Activated CD4-positive, alpha-beta T cell treated with anti-CD3 and anti-CD28 coated beads for 36 hours (primary cell): ENCODE measurements around the gene ATPAF1. TPM values are rescaled to one million over a fixed set of nuclear protein-coding genes. Genes with fewer than 3 reads are reported as not detected.

Source experiments
- ATAC-seq: fragments of 200-7000 bp; cut with Tn5 transposase; one replicate; pipeline ENCODE4 v1.10.0; 2021; ENCODE audit warnings: mild to moderate bottlenecking, moderate library complexity
- CTCF ChIA-PET: fragments of 350-600 bp; sonication (Branson Sonifier 250); formaldehyde crosslinking; loops from one replicate; lab custom pipeline; 2021; ENCODE audit warnings: antibody characterized with exemption; lab: Charles Lee
- POLR2A ChIA-PET: fragments of 350-600 bp; sonication (Branson Sonifier 250); formaldehyde crosslinking; loops from one replicate; lab custom pipeline; 2021; ENCODE audit warnings: antibody characterized with exemption, inconsistent platforms; lab: Charles Lee
- DNase-seq: peaks from one replicate; pipeline ENCODE4 v3.0.0-alpha.2; 2020
- H3K27ac Mint-ChIP-seq: one replicate; pipeline ENCODE4 v1.8.0; 2021; ENCODE audit warnings: mixed read lengths
- H3K27me3 Mint-ChIP-seq: one replicate; pipeline ENCODE4 v1.8.0; 2021; ENCODE audit warnings: mixed read lengths
- H3K36me3 Mint-ChIP-seq: one replicate; pipeline ENCODE4 v1.8.0; 2021; ENCODE audit warnings: low read depth, mixed read lengths
- H3K4me1 Mint-ChIP-seq: one replicate; pipeline ENCODE4 v1.8.0; 2021; ENCODE audit warnings: mixed read lengths
- H3K4me3 Mint-ChIP-seq: one replicate; pipeline ENCODE4 v1.8.0; 2021; ENCODE audit warnings: mild to moderate bottlenecking, moderate library complexity, mixed read lengths
- H3K9me3 Mint-ChIP-seq: one replicate; pipeline ENCODE4 v1.8.0; 2021; ENCODE audit warnings: low read depth, mixed read lengths
- intact Hi-C, 2 experiments: fragments of 100-400 bp; cut with DNase I in 1 of 2; cut with micrococcal nuclease in 1 of 2; formaldehyde crosslinking; loops; one replicate each; pipeline versions ENCODE4 v1.14.2 to v1.15.1; 2022 to 2024; cut with DNase I, micrococcal nuclease
- total RNA-seq, 2 experiments: library from RNA; stranded (reverse); gene quantifications; one replicate each; pipeline ENCODE4 v1.2.3, GENCODE V29; 2021

ATPAF1 gene
- total RNA-seq, 2 experiments from 2014 or later: 46.1 to 48.5 TPM

DNA sequence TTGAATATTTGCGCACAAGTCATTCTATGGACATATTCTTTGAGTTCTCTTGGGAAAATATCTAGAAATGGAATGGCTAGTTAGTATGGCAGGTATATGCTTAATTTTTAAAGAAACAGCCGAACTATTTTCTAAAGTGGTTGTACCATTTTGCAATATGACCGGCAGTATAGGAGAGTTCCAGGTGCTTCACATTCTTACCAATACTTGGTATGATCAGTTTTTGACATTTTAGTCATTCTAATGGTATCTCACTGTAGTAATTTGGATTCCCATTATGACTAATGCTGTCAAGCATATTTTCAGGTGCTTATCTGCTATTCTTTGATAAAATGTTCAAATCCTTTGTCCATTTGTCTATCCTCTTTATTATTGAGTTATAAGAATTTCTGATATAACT is 20.6 kb downstream of the ATPAF1 start:
- ChIA-PET CTCF (interaction anchor here (1.5 kb wide), 1 partner anchor 14 kb away, joined by 4 read pairs; no protein-coding TSS in a partner anchor), POLR2A (no interaction called here)
- intact Hi-C loops: no loop called here
- ATAC-seq: peak; percentile 68
- H3K4me1 Mint-ChIP-seq: peaks cover 11% of the 10 kb centered on the region
- peaks cover 40% of the 10 kb centered on the region for H3K36me3 Mint-ChIP-seq
- H3K9me3 Mint-ChIP-seq: no peaks in the 10 kb centered on the region
- no peak for DNase-seq
- H3K27ac Mint-ChIP-seq: no peak overlapping the region
- H3K4me3 Mint-ChIP-seq: no peak overlapping the region
- no peaks in the 10 kb centered on the region for H3K27me3 Mint-ChIP-seq

GRCh38 chr1:46646844-46647243 is 21.3 kb downstream of the ATPAF1 start:
- intact Hi-C loops: no loop called here
- Mint-ChIP-seq H3K9me3 (no peaks in the 10 kb centered on the region), H3K27ac (no peak overlapping the region), H3K4me3 (no peak overlapping the region), H3K36me3 (peaks cover 33% of the 10 kb centered on the region), H3K27me3 (no peaks in the 10 kb centered on the region), H3K4me1 (peaks cover 10% of the 10 kb centered on the region)
- ChIA-PET CTCF (no interaction called here), POLR2A (no interaction called here)
- peak; percentile 79 for ATAC-seq
- DNase-seq: no peak

- H3K27me3 Mint-ChIP-seq: no peaks in the 10 kb centered on the region
- peaks cover 32% of the 10 kb centered on the region for H3K36me3 Mint-ChIP-seq
- H3K4me3 Mint-ChIP-seq: no peak overlapping the region
- ChIA-PET POLR2A (no interaction called here), CTCF (no interaction called here)
- DNase-seq: no peak
- ATAC-seq: no peak
- no peaks in the 10 kb centered on the region for H3K9me3 Mint-ChIP-seq
- H3K4me1 Mint-ChIP-seq: peaks cover 10% of the 10 kb centered on the region
- no peak overlapping the region for H3K27ac Mint-ChIP-seq
- intact Hi-C loops: no loop called here
These were observed 21.8 kb downstream of the ATPAF1 start for GRCh38 chr1:46646331-46646730.

DNA sequence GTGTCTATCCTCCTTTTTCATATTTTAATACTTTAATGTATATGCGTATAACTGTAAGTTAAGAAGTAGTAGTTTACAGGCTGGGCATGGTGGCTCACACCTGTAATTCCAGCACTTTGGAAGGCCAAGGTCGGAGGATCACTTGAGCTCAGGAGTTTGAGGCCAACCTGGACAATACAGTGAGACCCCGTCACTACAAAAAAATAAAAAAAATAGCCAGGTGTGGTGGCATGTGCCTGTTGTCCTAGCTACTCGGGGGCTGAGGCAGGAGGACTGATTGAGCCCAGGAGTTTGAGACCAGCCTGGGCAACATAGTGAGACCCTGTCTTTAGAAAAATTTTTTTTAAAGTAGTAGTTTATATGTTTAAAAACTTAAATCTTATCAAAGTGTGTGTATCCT is 22.3 kb downstream of the ATPAF1 start:
- ATAC-seq (no peak), DNase-seq (no peak)
- intact Hi-C loops: no loop called here
- CTCF ChIA-PET: no interaction called here
- Mint-ChIP-seq H3K4me3 (no peak overlapping the region), H3K9me3 (no peaks in the 10 kb centered on the region), H3K36me3 (peaks cover 33% of the 10 kb centered on the region), H3K27ac (no peak overlapping the region), H3K27me3 (no peaks in the 10 kb centered on the region), H3K4me1 (peaks cover 10% of the 10 kb centered on the region)
- POLR2A ChIA-PET: no interaction called here

- ATAC-seq (no peak), DNase-seq (no peak)
- Mint-ChIP-seq H3K9me3 (no peaks in the 10 kb centered on the region), H3K27me3 (no peaks in the 10 kb centered on the region), H3K36me3 (peaks cover 20% of the 10 kb centered on the region), H3K4me1 (peaks cover 10% of the 10 kb centered on the region), H3K27ac (no peak overlapping the region), H3K4me3 (no peak overlapping the region)
- POLR2A ChIA-PET: no interaction called here
- intact Hi-C loops: no loop called here
- CTCF ChIA-PET: no interaction called here
These were observed 24.8 kb downstream of the ATPAF1 start for GRCh38 chr1:46643368-46643775.

- no peak overlapping the region for H3K4me3 Mint-ChIP-seq
- ChIA-PET CTCF (no interaction called here), POLR2A (no interaction called here)
- no peaks in the 10 kb centered on the region for H3K27me3 Mint-ChIP-seq
- H3K36me3 Mint-ChIP-seq: peaks cover 16% of the 10 kb centered on the region
- no peak overlapping the region for H3K27ac Mint-ChIP-seq
- peaks cover 6% of the 10 kb centered on the region for H3K4me1 Mint-ChIP-seq
- no peaks in the 10 kb centered on the region for H3K9me3 Mint-ChIP-seq
- intact Hi-C loops: no loop called here
- no peak for ATAC-seq
- DNase-seq: no peak
These were observed 26.0 kb downstream of the ATPAF1 start for GRCh38 chr1:46642115-46642680.

DNA sequence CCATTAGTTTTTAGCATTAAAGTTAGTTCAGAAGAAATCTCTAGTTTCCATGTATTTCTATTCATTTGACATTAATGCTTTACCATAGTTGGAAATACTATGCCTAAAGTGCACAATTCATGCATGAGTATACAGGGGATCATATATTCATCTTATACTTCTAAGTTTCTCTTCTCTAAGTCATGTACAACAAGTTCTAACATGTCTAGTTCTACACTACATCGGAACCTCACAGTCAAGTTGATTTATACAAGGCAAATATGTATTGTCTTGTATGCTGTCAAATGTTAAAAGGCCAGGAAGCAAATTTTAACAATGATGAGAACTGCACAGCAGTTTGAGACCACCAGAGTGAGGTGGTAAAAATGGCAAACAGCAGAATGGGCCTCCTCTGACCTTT is 28.6 kb downstream of the ATPAF1 start:
- Mint-ChIP-seq H3K27ac (no peak overlapping the region), H3K4me3 (no peak overlapping the region), H3K4me1 (no peaks in the 10 kb centered on the region), H3K36me3 (peaks cover 19% of the 10 kb centered on the region), H3K27me3 (no peaks in the 10 kb centered on the region), H3K9me3 (no peaks in the 10 kb centered on the region)
- intact Hi-C loops: no loop called here
- CTCF ChIA-PET: no interaction called here
- ATAC-seq (no peak), DNase-seq (no peak)
- POLR2A ChIA-PET: no interaction called here

DNA sequence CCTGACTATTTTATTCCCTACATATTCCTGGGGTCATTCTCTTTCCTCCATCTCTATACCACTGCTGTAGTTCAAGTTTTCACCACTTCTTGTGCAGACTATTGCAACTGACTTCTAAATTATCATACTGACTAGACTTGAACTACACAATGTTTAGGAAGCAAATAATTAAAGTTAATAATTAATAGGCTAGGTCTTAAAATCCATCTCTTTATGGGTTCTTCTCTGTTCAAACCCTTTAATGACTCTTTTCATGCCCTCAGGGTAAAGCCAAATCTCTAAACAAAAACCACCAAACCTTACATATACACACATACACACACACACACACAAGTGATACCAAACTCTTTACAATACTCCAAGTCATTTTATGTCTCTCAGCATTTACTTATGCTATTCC is 29.2 kb downstream of the ATPAF1 start:
- DNase-seq (no peak), ATAC-seq (no peak)
- Mint-ChIP-seq H3K4me3 (no peak overlapping the region), H3K27me3 (no peaks in the 10 kb centered on the region), H3K9me3 (no peaks in the 10 kb centered on the region), H3K4me1 (no peaks in the 10 kb centered on the region), H3K36me3 (peaks cover 24% of the 10 kb centered on the region), H3K27ac (no peak overlapping the region)
- CTCF ChIA-PET: no interaction called here
- POLR2A ChIA-PET: no interaction called here
- intact Hi-C loops: no loop called here

DNA sequence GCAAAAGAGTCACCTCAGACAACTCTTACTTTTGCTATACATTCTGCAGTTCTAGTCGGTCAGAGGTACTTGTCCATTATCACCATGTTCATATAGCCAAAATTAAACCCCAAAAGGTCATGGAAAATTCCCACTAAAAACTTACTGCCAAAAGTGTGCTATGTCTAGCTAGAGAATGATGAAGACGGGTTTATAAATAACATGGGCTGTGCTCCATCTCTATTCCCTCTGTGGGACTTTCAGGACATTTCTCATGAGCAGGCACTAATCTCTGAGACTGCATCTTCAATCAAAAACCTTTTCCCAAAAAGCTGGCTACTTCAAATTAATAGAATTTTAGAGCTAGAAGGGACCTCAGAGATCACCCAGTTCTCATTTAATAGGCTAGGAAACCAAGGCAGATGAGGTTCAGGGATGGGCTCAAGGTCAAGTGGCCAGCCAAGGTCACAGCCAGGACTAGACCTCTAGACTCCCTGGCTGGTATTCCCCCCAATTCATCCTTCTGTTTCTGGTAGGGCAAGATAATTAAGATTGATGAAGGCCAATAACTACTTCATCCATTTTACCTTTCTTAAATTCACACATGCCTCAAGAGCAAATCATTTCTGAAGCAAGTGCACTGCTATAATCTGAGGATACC is 30.6 kb downstream of the ATPAF1 start:
- no peak for ATAC-seq
- CTCF ChIA-PET: no interaction called here
- H3K36me3 Mint-ChIP-seq: peaks cover 21% of the 10 kb centered on the region

DNA sequence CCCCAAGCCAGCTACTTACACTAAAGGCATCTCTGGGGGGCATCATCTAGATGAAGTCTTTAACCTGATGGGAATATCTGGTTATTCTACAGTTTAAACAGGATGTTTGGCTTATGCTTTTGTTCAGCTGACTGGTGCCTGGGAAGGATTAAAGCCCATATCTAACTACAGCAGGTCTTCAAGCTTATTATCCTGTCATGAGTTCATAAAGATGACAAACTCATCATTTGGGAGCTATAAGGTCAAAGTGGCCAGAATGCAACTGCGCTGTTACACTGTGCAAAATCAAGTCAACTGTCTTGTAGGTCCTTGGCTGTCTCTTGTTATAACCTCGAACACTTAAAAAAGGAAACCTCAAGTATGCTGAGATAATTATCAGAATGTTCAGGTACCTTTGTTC is 33.0 kb downstream of the ATPAF1 start:
- ATAC-seq (no peak), DNase-seq (no peak)
- intact Hi-C loops: no loop called here
- Mint-ChIP-seq H3K4me3 (no peak overlapping the region), H3K27me3 (no peaks in the 10 kb centered on the region), H3K4me1 (no peaks in the 10 kb centered on the region), H3K27ac (no peak overlapping the region), H3K36me3 (peaks cover 24% of the 10 kb centered on the region), H3K9me3 (no peaks in the 10 kb centered on the region)
- ChIA-PET POLR2A (no interaction called here), CTCF (interaction anchor here (0.8 kb wide), 1 partner anchor 91 kb away, joined by 3 read pairs; no protein-coding TSS in a partner anchor)

More for the DNA sequence above, 30.6 kb downstream of the ATPAF1 start:
- no peak for DNase-seq
- Mint-ChIP-seq H3K4me1 (no peaks in the 10 kb centered on the region), H3K4me3 (no peak overlapping the region), H3K27me3 (no peaks in the 10 kb centered on the region), H3K9me3 (no peaks in the 10 kb centered on the region), H3K27ac (no peak overlapping the region)
- POLR2A ChIA-PET: no interaction called here
- intact Hi-C loops: no loop called here

GRCh38 chr1:46630719-46631118 is 37.4 kb downstream of the ATPAF1 start:
- Mint-ChIP-seq H3K36me3 (peaks cover 19% of the 10 kb centered on the region), H3K9me3 (no peaks in the 10 kb centered on the region), H3K4me1 (no peaks in the 10 kb centered on the region), H3K27ac (no peak overlapping the region), H3K27me3 (no peaks in the 10 kb centered on the region), H3K4me3 (no peak overlapping the region)
- DNase-seq (no peak), ATAC-seq (no peak)
- intact Hi-C loops: no loop called here
- ChIA-PET POLR2A (no interaction called here), CTCF (no interaction called here)
